K562 (cell line): ENCODE measurements around the gene GRIP1. TPM values are rescaled to one million over a fixed set of nuclear protein-coding genes. Genes with fewer than 3 reads are reported as not detected.

Experiments
- ATAC-seq: fragments of 200-7000 bp; cut with Tn5 transposase; 3 replicates; pipeline ENCODE4 v1.9.1; 2020; ENCODE audit warnings: moderate library complexity
- BruUV-seq: library from RNA; stranded (reverse); fragments of 400-500 nt; replicated peaks from 2 replicates; lab custom pipeline; 2021; lab: Mats Ljungman, UMichigan
- CTCF ChIA-PET: fragments of 300-600 bp; formaldehyde crosslinking; extraction: SDS; loops from one replicate; lab custom pipeline; 2021; ENCODE audit warnings: low intra/inter-chr PET ratio; lab: Yijun Ruan, JAX
- POLR2A ChIA-PET: fragments of 300-600, 350-650 bp; sonication (Branson Sonifier 250); formaldehyde crosslinking; extraction: SDS; loops from one replicate; lab custom pipeline; 2021; ENCODE audit warnings: antibody characterized with exemption, inconsistent platforms; lab: Yijun Ruan, JAX
- DNase-seq, 4 experiments: peaks; one replicate each; pipeline versions ENCODE4 v3.0.0 to v3.0.0-alpha.2; 2011 to 2018; ENCODE audit warnings: low spot score in 3 of 4, mixed read lengths in 3 of 4; ENCODE audit errors: extremely low read depth in 1 of 4
- FAIRE-seq: peaks from 2 replicates; lab custom pipeline; 2011; peaks lifted over from hg19 to GRCh38; lab: Jason Lieb, UNC
- H2AFZ ChIP-seq: 2 replicates; pipeline ENCODE4 v1.6.0; 2011; ENCODE audit warnings: low read depth, low read length, control low read depth, inconsistent platforms
- H3K27ac ChIP-seq: fragments of 200-600 bp; 3 replicates; pipeline ENCODE4 v1.8.0; 2011; ENCODE audit warnings: low read depth, mild to moderate bottlenecking, control low read depth, inconsistent platforms, low read length, moderate library complexity, mixed read lengths; ENCODE audit errors: extremely low read depth
- H3K27me3 ChIP-seq, 2 experiments: fragments of 300-600 bp in 1 of 2; 2 replicates in 1 of 2; 3 replicates in 1 of 2; pipeline versions ENCODE4 v1.6.0 to v1.8.0; 2011; ENCODE audit warnings: inconsistent platforms in 2 of 2, low read length in 2 of 2, mild to moderate bottlenecking in 1 of 2, mixed read lengths in 1 of 2, moderate library complexity in 1 of 2; ENCODE audit not compliant: control insufficient read depth in 2 of 2, insufficient read depth in 2 of 2
- H3K36me3 ChIP-seq: fragments of 300-600 bp; 3 replicates; pipeline ENCODE4 v1.8.0; 2011; ENCODE audit warnings: mild to moderate bottlenecking, low read length, inconsistent platforms; ENCODE audit not compliant: control insufficient read depth, insufficient read depth
- H3K4me1 ChIP-seq, 2 experiments: fragments of 200-600 bp in 1 of 2; replicated peaks in 1 of 2; 2 replicates in 1 of 2; 3 replicates in 1 of 2; pipeline versions ENCODE4 v1.5.1 to v1.8.0; 2011; ENCODE audit warnings: inconsistent platforms in 2 of 2, low read length in 2 of 2, mild to moderate bottlenecking in 1 of 2, mixed read lengths in 1 of 2, moderate library complexity in 1 of 2; ENCODE audit not compliant: control insufficient read depth in 2 of 2, insufficient read depth in 2 of 2
- H3K4me2 ChIP-seq: 2 replicates; pipeline ENCODE4 v1.6.1; 2011; ENCODE audit warnings: low read length, control low read depth, inconsistent platforms, mixed read lengths; ENCODE audit not compliant: insufficient read depth
- H3K4me3 ChIP-seq: fragments of 200-600 bp; sonication (generic), shearing (Covaris generic); 2 replicates; pipeline ENCODE4 v1.5.1; 2016; ENCODE audit warnings: control low read depth, inconsistent platforms
- H3K79me2 ChIP-seq: fragments of 200-600 bp; 3 replicates; pipeline ENCODE4 v1.8.0; 2011; ENCODE audit warnings: low read length, inconsistent platforms; ENCODE audit not compliant: control insufficient read depth, insufficient read depth
- H3K9ac ChIP-seq, 2 experiments: 2 replicates each; pipeline versions ENCODE4 v1.6.0 to v1.6.1; 2011; ENCODE audit warnings: low read depth in 2 of 2, low read length in 2 of 2, control low read depth in 1 of 2, inconsistent platforms in 1 of 2, mild to moderate bottlenecking in 1 of 2, mixed read lengths in 1 of 2; ENCODE audit not compliant: insufficient read depth in 1 of 2
- H3K9me1 ChIP-seq: one replicate; pipeline ENCODE4 v1.6.0; 2011; ENCODE audit warnings: inconsistent platforms, mild to moderate bottlenecking, low read length, moderate library complexity; ENCODE audit not compliant: control insufficient read depth, insufficient read depth
- H3K9me3 ChIP-seq: replicated peaks from 2 replicates; pipeline ENCODE4 v1.5.1; 2011; ENCODE audit warnings: low read depth, low read length, inconsistent platforms; ENCODE audit not compliant: control insufficient read depth, insufficient read depth
- H4K20me1 ChIP-seq: replicated peaks from 2 replicates; pipeline ENCODE4 v1.6.1; 2011; ENCODE audit warnings: low read length, inconsistent platforms, mixed read lengths; ENCODE audit not compliant: control insufficient read depth, insufficient read depth
- AFF1 ChIP-seq, 2 experiments: fragments of 450-650 bp; IDR thresholded peaks; 2 replicates each; pipeline ENCODE4 v1.6.1; 2018; ENCODE audit warnings: mild to moderate bottlenecking in 2 of 2, low read depth in 1 of 2; ENCODE audit not compliant: partially characterized antibody in 2 of 2
- BCL6 ChIP-seq: fragments of 250-450 bp; sonication (Bioruptor Pico); IDR thresholded peaks from 2 replicates; pipeline ENCODE4 v1.4.0; 2020
- CTBP1 ChIP-seq: fragments of 450-650 bp; IDR thresholded peaks from 2 replicates; pipeline ENCODE4 v1.6.1; 2016; ENCODE audit warnings: borderline replicate concordance
- TCF3 ChIP-seq: sonication (generic); formaldehyde crosslinking; IDR thresholded peaks from 2 replicates; pipeline ENCODE4 v1.4.0; 2020; ENCODE audit warnings: mild to moderate bottlenecking, missing genetic modification reagents
- TCF7 ChIP-seq: sonication (generic); IDR thresholded peaks from 2 replicates; pipeline ENCODE4 v1.6.1; 2016; ENCODE audit warnings: antibody characterized with exemption, borderline replicate concordance
- ZBTB34 ChIP-seq: fragments of 250-450 bp; sonication (Bioruptor Pico); IDR thresholded peaks from 2 replicates; pipeline ENCODE4 v1.8.0; 2021; ENCODE audit warnings: mild to moderate bottlenecking, moderate library complexity
- ZFP30 ChIP-seq: fragments of 250-450 bp; sonication (Bioruptor Pico); IDR thresholded peaks from 2 replicates; pipeline ENCODE4 v1.8.0; 2022; ENCODE audit warnings: moderate library complexity, mild to moderate bottlenecking, inconsistent platforms, borderline replicate concordance
- ZSCAN32 ChIP-seq: fragments of 450-650 bp; formaldehyde crosslinking; IDR thresholded peaks from 2 replicates; pipeline ENCODE4 v1.4.0; 2020; ENCODE audit warnings: mild to moderate bottlenecking, moderate library complexity
- WGBS: fragments of 100-300 bp; shearing (Covaris generic); methylation state at CpG from one replicate; pipeline ENCODE4 v1.1.6; 2016; ENCODE audit warnings: low coverage, mixed read lengths; ENCODE audit not compliant: insufficient coverage; ENCODE audit errors: missing lambda C conversion rate; 5-methylcytosine and 5-hydroxymethylcytosine counted together
- in situ Hi-C: fragments of 300-500 bp; cut with MboI; formaldehyde crosslinking; loops from 4 replicates; pipeline ENCODE4 v1.15.0; 2018; ENCODE audit warnings: inconsistent platforms, mixed read lengths
- intact Hi-C: fragments of 100-400 bp; cut with micrococcal nuclease; formaldehyde crosslinking; loops from 2 replicates; pipeline ENCODE4 v1.14.2; 2022
- polyA plus RNA-seq, 8 experiments: library from polyadenylated mRNA; depleted of rRNA in 4 of 8; stranded (reverse) in 5 of 8; unstranded in 3 of 8; fragments of >200 nt; fragmentation: Nextera tagmentation in 2 of 8; fragmentation: Illumina TruSeq in 1 of 8; extraction: Ambion mirVana in 2 of 8; extraction: Trizol in 1 of 8; gene quantifications; 2 replicates each; pipeline versions ENCODE4 v1.2.1 to v1.2.3, GENCODE V29; 2011 to 2014; ENCODE audit warnings: inconsistent platforms in 1 of 8, missing spikeins in 1 of 8
- total RNA-seq, 7 experiments: library from RNA; depleted of rRNA in 6 of 7; stranded (reverse); fragments of >200 nt in 6 of 7; fragmentation: Illumina TruSeq in 2 of 7; extraction: Trizol in 2 of 7; gene quantifications; 2 replicates each; pipeline versions ENCODE4 v1.2.1 to v1.2.3, GENCODE V29; 2011 to 2021; ENCODE audit warnings: low replicate concordance in 1 of 7
- TF ChIP-seq, protein P1 (sequence below): fragments of 450-650 bp; formaldehyde crosslinking; IDR thresholded peaks from 2 replicates; pipeline ENCODE4 v1.4.0; 2020; ENCODE audit warnings: mild to moderate bottlenecking, mixed read lengths

Gene GRIP1
- total and polyA plus RNA-seq, 9 of the 15 experiments (the other 6 are each of a cell fraction or from before 2014, with no cell fraction given): 0.28 to 1.2 (median 0.45) TPM

DNA sequence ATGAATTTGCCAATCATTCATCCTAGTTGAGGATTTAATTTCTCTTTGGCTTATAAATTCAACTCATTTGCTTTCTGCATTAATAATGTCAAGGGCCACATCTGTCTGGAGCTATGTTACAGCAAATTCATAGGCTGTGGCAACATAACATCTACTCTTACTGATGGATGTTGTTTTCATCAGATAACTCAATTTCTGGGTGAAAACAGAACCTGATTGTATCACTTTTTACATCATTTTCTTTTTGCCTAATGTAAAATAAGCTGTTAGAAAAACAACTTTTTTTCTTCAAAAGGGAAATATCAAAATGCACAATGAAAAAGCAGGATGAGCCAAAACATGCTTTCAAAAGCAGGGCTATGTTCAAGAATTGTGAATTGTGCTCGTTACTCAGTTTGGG is 303.3 kb downstream of the GRIP1 start:
- Histone ChIP-seq H3K27ac (no peak overlapping the region), H3K9me1 (no peaks in the 10 kb centered on the region), H3K9me3 (no peaks in the 10 kb centered on the region), H3K36me3 (no peaks in the 10 kb centered on the region), H3K4me1 (no peaks in the 10 kb centered on the region), H3K27me3 (peaks cover 4 to 9% of the 10 kb centered on the region in 2 experiments; a peak in 3 of 5 replicates), H3K4me3 (no peak overlapping the region), H3K4me2 (no peak overlapping the region), H3K9ac (no peak overlapping the region), H4K20me1 (no peaks in the 10 kb centered on the region), H3K79me2 (no peaks in the 10 kb centered on the region), H2AFZ (no peak overlapping the region)
- DNase-seq: no peak
- 13% methylated on average over 1 of the region's 1 CpG for WGBS
- BruUV-seq: no TSS peak
- CTCF ChIA-PET: no interaction called here
- in situ Hi-C loops: no loop called here
- FAIRE-seq: no peak
- ATAC-seq: no peak
- intact Hi-C loops: no loop called here
- POLR2A ChIA-PET: interaction anchor here (0.6 to 1.2 kb wide), 3 partner anchors 7 to 324 kb away, joined by 3 read pairs; no protein-coding TSS in a partner anchor
- TF ChIP-seq, protein P1, sequence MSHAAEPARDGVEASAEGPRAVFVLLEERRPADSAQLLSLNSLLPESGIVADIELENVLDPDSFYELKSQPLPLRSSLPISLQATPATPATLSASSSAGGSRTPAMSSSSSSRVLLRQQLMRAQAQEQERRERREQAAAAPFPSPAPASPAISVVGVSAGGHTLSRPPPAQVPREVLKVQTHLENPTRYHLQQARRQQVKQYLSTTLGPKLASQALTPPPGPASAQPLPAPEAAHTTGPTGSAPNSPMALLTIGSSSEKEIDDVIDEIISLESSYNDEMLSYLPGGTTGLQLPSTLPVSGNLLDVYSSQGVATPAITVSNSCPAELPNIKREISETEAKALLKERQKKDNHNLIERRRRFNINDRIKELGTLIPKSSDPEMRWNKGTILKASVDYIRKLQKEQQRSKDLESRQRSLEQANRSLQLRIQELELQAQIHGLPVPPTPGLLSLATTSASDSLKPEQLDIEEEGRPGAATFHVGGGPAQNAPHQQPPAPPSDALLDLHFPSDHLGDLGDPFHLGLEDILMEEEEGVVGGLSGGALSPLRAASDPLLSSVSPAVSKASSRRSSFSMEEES (CRISPR knock-in tag): no peak
- TF ChIP-seq ZBTB34 (CRISPR knock-in tag) (no peak), TCF7 (no peak), ZFP30 (CRISPR knock-in tag) (no peak), ZSCAN32 (no peak), CTBP1 (no peak), BCL6 (no peak), AFF1 (IDR thresholded peaks at IDR 0.05; ENCODE audit: low read depth in 1 of 2, partially characterized antibody in 2 of 2) (no peak), TCF3 (CRISPR knock-in tag) (no peak)
